ENCODE measurements around the gene LMO3.

DNA sequence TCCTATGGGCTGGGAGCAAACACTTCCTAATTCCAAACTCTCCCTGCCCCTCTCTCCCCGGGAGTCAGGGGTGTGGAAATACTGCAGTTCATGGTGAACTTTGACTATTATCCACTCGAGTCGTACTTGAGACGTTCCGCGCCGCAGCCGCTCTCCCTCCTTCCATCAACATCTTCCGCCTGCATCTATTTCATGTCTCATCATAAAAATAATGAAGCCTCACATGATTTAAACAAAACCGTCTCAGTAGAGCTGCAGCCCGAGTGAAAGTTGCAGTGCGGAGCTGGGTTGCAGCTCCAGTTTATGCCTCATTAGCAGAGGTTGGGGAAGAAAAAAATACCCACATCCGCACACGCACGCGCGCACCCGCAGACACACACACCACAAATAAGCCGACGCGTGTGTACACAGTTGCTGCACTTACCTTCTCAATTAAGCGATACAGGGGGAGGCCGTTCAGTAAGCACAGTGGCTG, 283 bp downstream of the LMO3 start:
- TF ChIP-seq ZNF432 (CRISPR knock-in tag; IDR thresholded peaks at IDR 0.05; ENCODE audit: borderline replicate concordance) (no peak), CC2D1A (CRISPR knock-in tag; IDR thresholded peaks at IDR 0.05) (no peak), FOXK1 (CRISPR knock-in tag; IDR thresholded peaks at IDR 0.05; ENCODE audit: borderline replicate concordance, low read depth) (no peak), RAD21 (CRISPR knock-in tag; IDR thresholded peaks at IDR 0.05) (no peak)
- TF ChIP-seq, protein P1, sequence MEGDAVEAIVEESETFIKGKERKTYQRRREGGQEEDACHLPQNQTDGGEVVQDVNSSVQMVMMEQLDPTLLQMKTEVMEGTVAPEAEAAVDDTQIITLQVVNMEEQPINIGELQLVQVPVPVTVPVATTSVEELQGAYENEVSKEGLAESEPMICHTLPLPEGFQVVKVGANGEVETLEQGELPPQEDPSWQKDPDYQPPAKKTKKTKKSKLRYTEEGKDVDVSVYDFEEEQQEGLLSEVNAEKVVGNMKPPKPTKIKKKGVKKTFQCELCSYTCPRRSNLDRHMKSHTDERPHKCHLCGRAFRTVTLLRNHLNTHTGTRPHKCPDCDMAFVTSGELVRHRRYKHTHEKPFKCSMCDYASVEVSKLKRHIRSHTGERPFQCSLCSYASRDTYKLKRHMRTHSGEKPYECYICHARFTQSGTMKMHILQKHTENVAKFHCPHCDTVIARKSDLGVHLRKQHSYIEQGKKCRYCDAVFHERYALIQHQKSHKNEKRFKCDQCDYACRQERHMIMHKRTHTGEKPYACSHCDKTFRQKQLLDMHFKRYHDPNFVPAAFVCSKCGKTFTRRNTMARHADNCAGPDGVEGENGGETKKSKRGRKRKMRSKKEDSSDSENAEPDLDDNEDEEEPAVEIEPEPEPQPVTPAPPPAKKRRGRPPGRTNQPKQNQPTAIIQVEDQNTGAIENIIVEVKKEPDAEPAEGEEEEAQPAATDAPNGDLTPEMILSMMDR (CRISPR knock-in tag; IDR thresholded peaks at IDR 0.05), result no peak
- TF ChIP-seq, protein P2, sequence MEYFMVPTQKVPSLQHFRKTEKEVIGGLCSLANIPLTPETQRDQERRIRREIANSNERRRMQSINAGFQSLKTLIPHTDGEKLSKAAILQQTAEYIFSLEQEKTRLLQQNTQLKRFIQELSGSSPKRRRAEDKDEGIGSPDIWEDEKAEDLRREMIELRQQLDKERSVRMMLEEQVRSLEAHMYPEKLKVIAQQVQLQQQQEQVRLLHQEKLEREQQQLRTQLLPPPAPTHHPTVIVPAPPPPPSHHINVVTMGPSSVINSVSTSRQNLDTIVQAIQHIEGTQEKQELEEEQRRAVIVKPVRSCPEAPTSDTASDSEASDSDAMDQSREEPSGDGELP (IDR thresholded peaks at IDR 0.05; ENCODE audit: borderline replicate concordance, low read depth), result no peak

Data from HepG2 (cell line).